Astrocyte of the cerebellum (primary cell): ENCODE data around the gene ZPLD1.
A peak's percentile ranks its signal among the peaks of the same experiment; 100 is the strongest.

Source experiments
- DNase-seq: peaks from one replicate; pipeline ENCODE4 v3.0.0-alpha.2; 2011; ENCODE audit warnings: low read depth
- H3K4me3 ChIP-seq: 2 replicates; pipeline ENCODE4 v1.5.1; 2011; ENCODE audit warnings: mild to moderate bottlenecking, low read depth, low read length, moderate library complexity
- CTCF ChIP-seq: IDR thresholded peaks from 2 replicates; pipeline ENCODE4 v1.5.1; 2012; ENCODE audit warnings: low read length, low read depth, moderate library complexity, mild to moderate bottlenecking; ENCODE audit errors: missing control alignments
- in situ Hi-C: cut with HindIII; loops from 2 replicates; pipeline ENCODE4 v1.10.0; 2017; ENCODE audit warnings: low sequenced_read_pairs

ZPLD1 gene

GRCh38 chr3:102454181-102454580 lies 19.4 kb downstream of the ZPLD1 start:
- DNase-seq: no peak
- in situ Hi-C loops: no loop called here
- no peak for TF ChIP-seq CTCF
- no peak overlapping the region for H3K4me3 ChIP-seq

GRCh38 chr3:102457644-102458043 lies 22.8 kb downstream of the ZPLD1 start:
- no peak for TF ChIP-seq CTCF
- H3K4me3 ChIP-seq: no peak overlapping the region
- DNase-seq: no peak
- in situ Hi-C loops: no loop called here

DNA sequence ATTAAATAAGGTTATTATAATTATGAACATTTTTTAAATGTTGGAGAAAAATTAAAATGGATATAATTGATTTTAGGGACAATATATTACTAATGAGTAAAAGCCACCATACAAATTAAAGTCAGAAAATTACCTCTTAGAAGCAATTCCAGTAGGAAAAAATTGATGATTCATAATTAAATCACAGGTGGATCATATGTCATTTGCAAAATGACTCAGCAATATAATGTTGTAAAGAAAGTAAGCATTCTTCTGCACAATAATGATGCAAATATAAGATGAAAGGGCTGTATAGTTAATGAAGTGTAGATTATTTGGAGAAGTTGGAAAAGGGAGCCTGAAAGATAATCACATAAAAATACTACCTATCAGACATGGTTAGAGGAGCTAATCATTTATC lies 25.8 kb downstream of the ZPLD1 start:
- in situ Hi-C loops: no loop called here
- no peak overlapping the region for H3K4me3 ChIP-seq
- no peak for TF ChIP-seq CTCF
- no peak for DNase-seq

- in situ Hi-C loops: no loop called here
- H3K4me3 ChIP-seq: no peak overlapping the region
- no peak for TF ChIP-seq CTCF
- DNase-seq: no peak
Observed at GRCh38 chr3:102464261-102464660, 29.4 kb downstream of the ZPLD1 start.

DNA sequence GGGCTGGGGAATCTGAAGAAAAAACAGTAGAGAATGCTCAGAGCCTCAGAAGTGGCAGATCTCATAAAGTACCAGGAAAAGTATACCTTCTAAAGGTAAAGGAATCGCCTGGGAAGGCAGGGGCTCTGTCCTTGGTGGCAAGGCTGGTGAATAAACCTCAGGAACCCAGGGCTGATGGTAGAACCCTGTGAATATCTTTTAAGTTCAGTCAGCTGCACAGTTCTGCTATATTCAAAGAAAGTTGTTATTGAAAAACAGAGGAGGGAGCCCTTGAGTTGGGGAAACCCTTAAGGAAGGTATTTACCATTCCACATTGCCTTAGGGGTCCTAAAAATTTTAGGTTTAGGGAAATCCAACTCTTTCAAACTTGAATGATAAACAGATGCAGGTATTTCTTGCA lies 31.2 kb downstream of the ZPLD1 start:
- peak; percentile 8 for TF ChIP-seq CTCF
- in situ Hi-C loops: no loop called here

GRCh38 chr3:102470066-102470465 lies 35.3 kb downstream of the ZPLD1 start:
- in situ Hi-C loops: no loop called here
- H3K4me3 ChIP-seq: no peak overlapping the region
- no peak for DNase-seq
- no peak for TF ChIP-seq CTCF

More for the DNA sequence above, 31.2 kb downstream of the ZPLD1 start:
- DNase-seq: no peak
- no peak overlapping the region for H3K4me3 ChIP-seq

DNA sequence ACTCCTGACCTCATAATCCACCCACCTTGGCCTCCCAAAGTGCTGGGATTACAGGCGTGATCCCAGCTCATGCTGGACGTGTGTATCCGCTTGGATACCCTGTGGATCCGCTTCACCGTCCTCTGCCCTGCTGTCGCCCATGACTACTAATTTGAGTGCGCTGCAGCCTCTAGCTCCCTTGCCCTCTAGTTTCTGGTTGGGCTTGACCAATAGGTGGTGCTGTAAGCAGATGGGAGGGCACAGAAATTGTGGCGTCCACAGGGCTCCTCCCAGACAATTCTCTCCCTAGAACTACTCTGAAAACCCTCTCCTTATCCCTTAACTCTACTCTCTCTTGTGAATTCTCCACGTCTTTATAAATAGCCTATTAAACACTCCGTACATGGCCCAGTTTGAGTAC lies 36.2 kb downstream of the ZPLD1 start:
- in situ Hi-C loops: no loop called here
- no peak overlapping the region for H3K4me3 ChIP-seq
- no peak for DNase-seq
- TF ChIP-seq CTCF: no peak
